ENCODE data around the gene BARHL1. TPM values are rescaled to one million over a fixed set of nuclear protein-coding genes. Genes with fewer than 3 reads are reported as not detected.

BARHL1 gene
- total and polyA plus RNA-seq, 2 donors (not counting 3 experiments of a cell fraction or from before 2014, with no cell fraction given) = not detected

DNA sequence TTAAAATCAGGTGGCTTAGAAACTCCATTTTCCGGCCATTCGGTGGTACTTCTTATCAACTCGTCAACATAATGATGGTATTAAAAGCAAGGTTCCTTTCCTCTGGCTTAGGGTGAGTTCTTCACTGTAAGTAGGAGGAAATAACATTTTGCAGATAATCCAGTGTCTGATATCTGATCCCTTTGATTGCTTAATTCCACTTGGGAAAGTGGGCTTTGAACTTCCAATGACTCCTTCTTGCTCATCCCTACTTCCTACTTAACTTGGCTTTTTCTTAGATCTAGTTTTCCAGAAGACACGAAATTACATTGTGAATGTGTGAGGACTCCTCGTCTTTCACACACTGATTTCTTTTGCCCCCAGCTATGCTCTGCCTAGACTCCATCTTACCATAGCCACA is 55.8 kb downstream of the BARHL1 start:
- Histone ChIP-seq H4K20me1 (replicated peaks; ENCODE audit: control insufficient read depth, extremely low read depth, insufficient read depth, low read length) (no peaks in the 10 kb centered on the region), H3K4me3 (replicated peaks in 1 of 3; ENCODE audit: insufficient read depth in 1 of 3, low read depth in 1 of 3, low read length in 3 of 3) (no peak overlapping the region), H2AFZ (ENCODE audit: low read depth, low read length) (no peak overlapping the region), H3K9ac (replicated peaks; ENCODE audit: extremely low read depth, insufficient read depth, low read length) (no peak overlapping the region), H3K79me2 (ENCODE audit: control insufficient read depth, insufficient read depth, low read length) (no peaks in the 10 kb centered on the region), H3K36me3 (ENCODE audit: control insufficient read depth in 2 of 2, extremely low read depth in 1 of 2, insufficient read depth in 2 of 2, low read length in 2 of 2) (peaks cover 3 to 9% of the 10 kb centered on the region in 2 experiments), H3K9me3 (replicated peaks; ENCODE audit: control insufficient read depth, insufficient read depth, low read length) (no peaks in the 10 kb centered on the region), H3K27me3 (ENCODE audit: control insufficient read depth in 2 of 2, insufficient read depth in 2 of 2, low read length in 2 of 2) (no peaks in the 10 kb centered on the region), H3K27ac (ENCODE audit: insufficient read depth, low read depth, low read length) (no peak overlapping the region), H3K4me2 (ENCODE audit: insufficient read depth, low read length) (no peak overlapping the region), H3K4me1 (ENCODE audit: control insufficient read depth, extremely low read depth, insufficient read depth, low read length) (no peaks in the 10 kb centered on the region), H3K9me1 (replicated peaks; ENCODE audit: control insufficient read depth, extremely low read depth, insufficient read depth, low read length) (no peaks in the 10 kb centered on the region)
- POLR2A ChIA-PET = no interaction called here
- TF ChIP-seq, protein P1, sequence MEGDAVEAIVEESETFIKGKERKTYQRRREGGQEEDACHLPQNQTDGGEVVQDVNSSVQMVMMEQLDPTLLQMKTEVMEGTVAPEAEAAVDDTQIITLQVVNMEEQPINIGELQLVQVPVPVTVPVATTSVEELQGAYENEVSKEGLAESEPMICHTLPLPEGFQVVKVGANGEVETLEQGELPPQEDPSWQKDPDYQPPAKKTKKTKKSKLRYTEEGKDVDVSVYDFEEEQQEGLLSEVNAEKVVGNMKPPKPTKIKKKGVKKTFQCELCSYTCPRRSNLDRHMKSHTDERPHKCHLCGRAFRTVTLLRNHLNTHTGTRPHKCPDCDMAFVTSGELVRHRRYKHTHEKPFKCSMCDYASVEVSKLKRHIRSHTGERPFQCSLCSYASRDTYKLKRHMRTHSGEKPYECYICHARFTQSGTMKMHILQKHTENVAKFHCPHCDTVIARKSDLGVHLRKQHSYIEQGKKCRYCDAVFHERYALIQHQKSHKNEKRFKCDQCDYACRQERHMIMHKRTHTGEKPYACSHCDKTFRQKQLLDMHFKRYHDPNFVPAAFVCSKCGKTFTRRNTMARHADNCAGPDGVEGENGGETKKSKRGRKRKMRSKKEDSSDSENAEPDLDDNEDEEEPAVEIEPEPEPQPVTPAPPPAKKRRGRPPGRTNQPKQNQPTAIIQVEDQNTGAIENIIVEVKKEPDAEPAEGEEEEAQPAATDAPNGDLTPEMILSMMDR (IDR thresholded peaks at IDR 0.05; ENCODE audit: extremely low read depth in 1 of 2, insufficient read depth in 1 of 2, low read depth in 1 of 2, low read length in 2 of 2) = no peak
- TF ChIP-seq POLR2A (IDR thresholded peaks at IDR 0.05; ENCODE audit: low read depth, low read length) (no peak), EZH2 (IDR thresholded peaks at IDR 0.05; ENCODE audit: borderline replicate concordance, low read depth, low read length, severe bottlenecking) (no peak), MYC (IDR thresholded peaks at IDR 0.05; ENCODE audit: low read depth, low read length) (no peak), FOS (IDR thresholded peaks at IDR 0.05; ENCODE audit: borderline replicate concordance, insufficient read depth, low read length) (no peak), GATA2 (IDR thresholded peaks at IDR 0.05; ENCODE audit: insufficient read depth, insufficient read length, low read depth, low read length) (no peak), POLR2AphosphoS5 (IDR thresholded peaks at IDR 0.05; ENCODE audit: insufficient read depth, low read depth, low read length) (no peak), JUN (IDR thresholded peaks at IDR 0.05; ENCODE audit: borderline replicate concordance, insufficient read depth, insufficient read length, low read depth) (no peak)
- TF ChIP-seq, protein P2, sequence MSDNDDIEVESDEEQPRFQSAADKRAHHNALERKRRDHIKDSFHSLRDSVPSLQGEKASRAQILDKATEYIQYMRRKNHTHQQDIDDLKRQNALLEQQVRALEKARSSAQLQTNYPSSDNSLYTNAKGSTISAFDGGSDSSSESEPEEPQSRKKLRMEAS (IDR thresholded peaks at IDR 0.05; ENCODE audit: insufficient read depth, insufficient read length) = no peak
- no TSS peak for BruUV-seq (replicated peaks)
- intact Hi-C loops (cut with micrococcal nuclease) (no loop called here), dilution Hi-C loops (cut with MboI; ENCODE audit: extremely low pct_ligation_motif_present, low sequenced_read_pairs) (no loop called here)
- DNase-seq (ENCODE audit: low read depth, low spot score) (no peak), FAIRE-seq (no peak)
- CTCF ChIA-PET = no interaction called here

Measured in endothelial cell of umbilical vein (primary cell).